Fibroblast of mammary gland (primary cell): ENCODE measurements around the gene CDH13.

ENCODE experiments used
- DNase-seq: peaks from one replicate; pipeline ENCODE4 v3.0.0-alpha.2; 2010; ENCODE audit warnings: low read depth
- H3K4me3 ChIP-seq: 2 replicates; pipeline ENCODE4 v1.5.1; 2011; ENCODE audit warnings: low read depth, mild to moderate bottlenecking, low read length, moderate library complexity; ENCODE audit not compliant: control insufficient read depth
- CTCF ChIP-seq: conservative IDR thresholded peaks from 2 replicates; pipeline ENCODE4 v1.5.1; 2011; ENCODE audit warnings: low read depth, low read length, inconsistent platforms; ENCODE audit not compliant: control insufficient read depth, insufficient read depth

Gene CDH13

GRCh38 chr16:83586461-83587200 lies 959.9 kb downstream of the CDH13 start:
- no peak for DNase-seq
- H3K4me3 ChIP-seq = no peak overlapping the region
- TF ChIP-seq CTCF = no peak

- no peak for TF ChIP-seq CTCF
- H3K4me3 ChIP-seq = no peak overlapping the region
- no peak for DNase-seq
Measured at GRCh38 chr16:83587201-83587600, 960.4 kb downstream of the CDH13 start.

DNA sequence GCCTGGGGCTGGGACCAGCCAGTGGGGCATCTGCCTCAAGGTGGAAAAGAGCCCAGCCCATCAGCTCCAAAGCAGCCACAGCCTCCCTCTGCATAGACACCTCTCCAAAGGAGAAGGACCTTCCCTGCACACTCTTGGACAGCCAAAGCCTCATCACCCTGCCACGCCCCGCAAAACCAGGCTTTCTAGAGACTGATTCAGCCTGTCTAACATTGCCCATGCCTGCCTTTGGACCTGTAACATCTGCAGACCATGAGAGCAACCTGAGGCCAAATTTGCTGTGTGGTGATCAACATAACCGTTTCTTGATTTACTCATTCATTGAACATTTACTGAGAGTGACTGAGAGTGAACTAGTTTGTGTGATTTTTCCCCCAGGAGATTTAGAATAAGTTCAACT lies 961.3 kb downstream of the CDH13 start:
- H3K4me3 ChIP-seq = no peak overlapping the region
- no peak for TF ChIP-seq CTCF
- no peak for DNase-seq

GRCh38 chr16:83589576-83589975 lies 962.8 kb downstream of the CDH13 start:
- no peak for DNase-seq
- no peak for TF ChIP-seq CTCF
- no peak overlapping the region for H3K4me3 ChIP-seq

GRCh38 chr16:83592778-83593177 lies 966.0 kb downstream of the CDH13 start:
- H3K4me3 ChIP-seq = no peak overlapping the region
- no peak for DNase-seq
- TF ChIP-seq CTCF = no peak

GRCh38 chr16:83599789-83600462 lies 973.2 kb downstream of the CDH13 start:
- TF ChIP-seq CTCF = no peak
- H3K4me3 ChIP-seq = no peak overlapping the region
- no peak for DNase-seq
